ENCODE data around the gene CLEC9A. TPM values are rescaled to one million over a fixed set of nuclear protein-coding genes. Genes with fewer than 3 reads are reported as not detected.

Gene CLEC9A
- total RNA-seq, 2 experiments from 2014 or later: not detected

- Mint-ChIP-seq H3K27me3 (ENCODE audit: low read depth) (peaks cover 9% of the 10 kb centered on the region), H3K27ac (no peak overlapping the region), H3K4me3 (no peak overlapping the region), H3K9me3 (ENCODE audit: insufficient read depth) (no peaks in the 10 kb centered on the region), H3K36me3 (ENCODE audit: low read depth) (no peaks in the 10 kb centered on the region), H3K4me1 (ENCODE audit: low read depth) (no peaks in the 10 kb centered on the region)
- no peak for DNase-seq
- ChIA-PET CTCF (interaction anchor here (0.8 kb wide), 1 partner anchor 166 kb away, joined by 3 read pairs; no protein-coding TSS in a partner anchor), POLR2A (no interaction called here)
- ATAC-seq: no peak
Observed at GRCh38 chr12:10113920-10114319, 83.4 kb downstream of the CLEC9A start.

GRCh38 chr12:10115311-10115710 is 84.8 kb downstream of the CLEC9A start:
- ATAC-seq: no peak
- H3K4me3 Mint-ChIP-seq: no peak overlapping the region
- ChIA-PET CTCF (no interaction called here), POLR2A (no interaction called here)
- no peaks in the 10 kb centered on the region for H3K36me3 Mint-ChIP-seq (ENCODE audit: low read depth)
- no peaks in the 10 kb centered on the region for H3K4me1 Mint-ChIP-seq (ENCODE audit: low read depth)
- H3K9me3 Mint-ChIP-seq (ENCODE audit: insufficient read depth): no peaks in the 10 kb centered on the region
- no peak for DNase-seq
- no peak overlapping the region for H3K27ac Mint-ChIP-seq
- peaks cover 12% of the 10 kb centered on the region for H3K27me3 Mint-ChIP-seq (ENCODE audit: low read depth)

Other genes with a start within 250 kb of the CLEC9A start
- under 1 TPM in 1 of 2 experiments, not detected in 1; 0.42 TPM for gene KLRF1, start 203.2 kb upstream of the CLEC9A start, total RNA-seq
- gene CLEC2B, start 161.3 kb upstream of the CLEC9A start, total RNA-seq: 10 to 100 TPM; 55.2 to 58.8 TPM
- under 1 TPM; 0.79 to 0.94 TPM for gene KLRF2, start 149.2 kb upstream of the CLEC9A start, total RNA-seq
- gene CLEC2A, start 98.3 kb upstream of the CLEC9A start, total RNA-seq: not detected
- gene CLEC12A, start 59.3 kb upstream of the CLEC9A start, total RNA-seq: 1 to 10 TPM; 4.8 to 6.3 TPM
- gene CLEC1B, start 31.6 kb upstream of the CLEC9A start, total RNA-seq: not detected
- gene CLEC12B, start 20.1 kb upstream of the CLEC9A start, total RNA-seq: under 1 TPM; 0.31 to 0.87 TPM
- not detected for gene CLEC1A, start 68.3 kb downstream of the CLEC9A start, total RNA-seq
- gene CLEC7A, start 99.5 kb downstream of the CLEC9A start, total RNA-seq: not detected
- gene OLR1, start 141.4 kb downstream of the CLEC9A start, total RNA-seq: not detected
- not detected for gene TMEM52B, start 148.3 kb downstream of the CLEC9A start, total RNA-seq
- gene GABARAPL1, start 182.2 kb downstream of the CLEC9A start, total RNA-seq: 10 to 100 TPM; 15.1 to 17.0 TPM

Data from activated CD8-positive, alpha-beta T cell treated with anti-CD3 and anti-CD28 coated beads, Interleukin-2, amount 10 ng/mL, durations not matched to agents 7 days and 5 days (primary cell).